ENCODE data around the gene NSUN6.

The NSUN6 gene, protein sequence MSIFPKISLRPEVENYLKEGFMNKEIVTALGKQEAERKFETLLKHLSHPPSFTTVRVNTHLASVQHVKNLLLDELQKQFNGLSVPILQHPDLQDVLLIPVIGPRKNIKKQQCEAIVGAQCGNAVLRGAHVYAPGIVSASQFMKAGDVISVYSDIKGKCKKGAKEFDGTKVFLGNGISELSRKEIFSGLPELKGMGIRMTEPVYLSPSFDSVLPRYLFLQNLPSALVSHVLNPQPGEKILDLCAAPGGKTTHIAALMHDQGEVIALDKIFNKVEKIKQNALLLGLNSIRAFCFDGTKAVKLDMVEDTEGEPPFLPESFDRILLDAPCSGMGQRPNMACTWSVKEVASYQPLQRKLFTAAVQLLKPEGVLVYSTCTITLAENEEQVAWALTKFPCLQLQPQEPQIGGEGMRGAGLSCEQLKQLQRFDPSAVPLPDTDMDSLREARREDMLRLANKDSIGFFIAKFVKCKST

DNA sequence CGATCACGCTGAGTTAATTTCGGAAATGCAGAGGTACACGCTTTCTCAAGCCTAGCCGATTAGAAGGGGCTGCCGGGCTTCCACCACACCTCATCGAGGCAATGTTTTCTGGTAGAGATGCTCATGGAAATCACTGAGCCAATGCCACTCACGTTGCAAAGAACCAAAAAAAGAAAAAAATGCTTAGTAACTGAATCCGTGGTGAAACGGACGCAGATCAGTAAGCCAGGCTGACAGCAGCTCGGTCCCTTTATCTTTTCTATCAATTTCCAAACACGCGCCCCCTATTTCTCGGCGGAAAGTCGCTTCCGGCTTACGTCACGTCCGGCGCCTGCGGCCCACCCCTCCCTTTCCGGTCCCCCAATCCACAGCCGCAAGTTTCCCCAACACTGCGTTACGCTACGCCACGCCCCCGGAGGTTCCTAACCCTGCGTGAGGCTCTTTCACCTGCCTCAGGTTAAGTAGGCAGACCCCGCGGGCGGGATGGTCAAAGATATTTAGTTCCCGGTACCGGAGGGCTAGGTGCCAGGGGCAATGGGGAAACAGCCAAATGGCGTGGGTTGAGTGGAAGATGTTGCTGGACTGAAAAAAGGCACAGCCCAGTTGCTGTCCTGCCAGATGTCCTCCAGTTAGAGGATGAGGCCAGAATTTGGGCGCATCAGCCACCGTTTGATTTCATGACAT is at the start of gene NSUN6:
NSUN6 (minus strand) TSS at position 264 of the 684 bp plus-strand sequence. CDS start 384 bp downstream, outside the sequence.
- DNase-seq (ENCODE audit: low read depth): peak; percentile 87
- H3K4me3 ChIP-seq (ENCODE audit: low read depth, low read length): peak within 1 kb of the TSS; percentile 75
- TF ChIP-seq, protein P1, sequence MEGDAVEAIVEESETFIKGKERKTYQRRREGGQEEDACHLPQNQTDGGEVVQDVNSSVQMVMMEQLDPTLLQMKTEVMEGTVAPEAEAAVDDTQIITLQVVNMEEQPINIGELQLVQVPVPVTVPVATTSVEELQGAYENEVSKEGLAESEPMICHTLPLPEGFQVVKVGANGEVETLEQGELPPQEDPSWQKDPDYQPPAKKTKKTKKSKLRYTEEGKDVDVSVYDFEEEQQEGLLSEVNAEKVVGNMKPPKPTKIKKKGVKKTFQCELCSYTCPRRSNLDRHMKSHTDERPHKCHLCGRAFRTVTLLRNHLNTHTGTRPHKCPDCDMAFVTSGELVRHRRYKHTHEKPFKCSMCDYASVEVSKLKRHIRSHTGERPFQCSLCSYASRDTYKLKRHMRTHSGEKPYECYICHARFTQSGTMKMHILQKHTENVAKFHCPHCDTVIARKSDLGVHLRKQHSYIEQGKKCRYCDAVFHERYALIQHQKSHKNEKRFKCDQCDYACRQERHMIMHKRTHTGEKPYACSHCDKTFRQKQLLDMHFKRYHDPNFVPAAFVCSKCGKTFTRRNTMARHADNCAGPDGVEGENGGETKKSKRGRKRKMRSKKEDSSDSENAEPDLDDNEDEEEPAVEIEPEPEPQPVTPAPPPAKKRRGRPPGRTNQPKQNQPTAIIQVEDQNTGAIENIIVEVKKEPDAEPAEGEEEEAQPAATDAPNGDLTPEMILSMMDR (conservative IDR thresholded peaks at IDR 0.05; ENCODE audit: low read depth, low read length): peak; percentile 28

DNA sequence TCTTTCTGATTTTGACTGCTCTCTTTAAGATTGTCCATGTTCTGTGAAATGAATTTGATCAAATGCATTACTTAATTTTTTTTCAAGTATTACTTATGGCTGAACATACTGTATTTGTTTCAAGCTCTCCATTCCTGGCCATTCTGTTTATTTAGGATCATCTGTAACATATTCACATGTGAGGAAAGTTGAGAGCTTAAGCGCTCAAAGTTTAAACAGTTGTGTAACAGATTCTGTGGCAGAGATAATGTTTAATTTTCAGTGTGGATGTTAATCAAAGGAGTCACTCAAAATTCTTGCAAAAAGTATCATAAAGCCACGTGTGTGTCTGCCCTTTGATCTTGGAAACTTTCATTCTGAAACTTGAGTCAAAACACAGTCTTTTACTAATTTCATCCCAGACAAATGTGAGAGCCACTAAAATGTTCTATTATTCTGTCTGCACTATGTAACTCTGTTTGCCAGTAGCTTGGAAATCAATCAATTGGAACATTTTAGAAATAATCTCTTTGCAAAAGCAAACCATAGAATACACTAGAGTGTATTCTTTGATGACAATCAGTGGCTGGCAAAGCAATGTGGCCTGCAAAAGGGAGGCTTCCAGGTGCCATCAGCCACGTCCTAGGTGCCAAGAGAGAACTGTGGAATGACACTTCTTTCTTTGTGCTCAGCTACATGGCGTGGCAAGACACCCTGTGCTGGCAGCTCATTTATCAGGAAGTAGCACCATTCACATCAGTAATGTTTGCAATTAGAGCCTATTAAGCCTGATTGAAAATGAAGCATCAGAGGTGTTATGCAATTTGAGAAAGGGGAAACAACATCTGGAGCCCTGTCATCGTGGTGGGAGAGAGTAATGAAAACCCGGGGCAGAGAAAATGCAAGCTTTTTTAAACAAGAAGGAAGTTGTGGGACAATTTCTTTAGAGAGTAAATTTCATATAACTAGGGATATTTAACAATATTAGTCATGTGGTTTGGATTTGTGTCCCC is 48.8 kb upstream of the NSUN6 start:
- H3K4me3 ChIP-seq (ENCODE audit: low read depth, low read length): no peak overlapping the region
- DNase-seq (ENCODE audit: low read depth): peak; percentile 21
- TF ChIP-seq, protein P1 (conservative IDR thresholded peaks at IDR 0.05; ENCODE audit: low read depth, low read length): no peak

GRCh38 chr10:18690541-18690940 is 39.2 kb upstream of the NSUN6 start:
- no peak for DNase-seq (ENCODE audit: low read depth)
- no peak overlapping the region for H3K4me3 ChIP-seq (ENCODE audit: low read depth, low read length)
- TF ChIP-seq, protein P1 (conservative IDR thresholded peaks at IDR 0.05; ENCODE audit: low read depth, low read length): no peak

GRCh38 chr10:18689498-18689897 is 38.1 kb upstream of the NSUN6 start:
- DNase-seq (ENCODE audit: low read depth): peak; percentile 76
- TF ChIP-seq, protein P1 (conservative IDR thresholded peaks at IDR 0.05; ENCODE audit: low read depth, low read length): peak; percentile 54
- H3K4me3 ChIP-seq (ENCODE audit: low read depth, low read length): no peak overlapping the region

DNA sequence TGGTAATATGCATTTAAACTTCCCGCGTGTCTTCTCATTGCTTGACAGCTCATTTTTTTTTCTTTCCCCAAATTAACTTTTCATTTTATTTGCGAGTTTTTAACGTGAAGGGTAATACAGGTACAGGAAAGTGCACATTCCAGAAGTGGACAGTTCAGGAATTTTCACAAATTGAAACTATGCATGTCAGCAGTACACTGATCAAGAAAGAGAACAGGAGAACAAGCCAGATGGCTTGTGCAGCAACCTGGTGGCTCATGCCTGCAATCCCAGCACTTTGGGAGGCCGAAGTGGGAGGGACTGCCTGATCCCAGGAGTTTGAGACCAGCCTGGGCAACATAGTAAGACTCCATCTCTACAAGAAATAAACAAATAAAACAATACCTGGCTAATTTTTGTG is 36.3 kb upstream of the NSUN6 start:
- DNase-seq (ENCODE audit: low read depth): no peak
- H3K4me3 ChIP-seq (ENCODE audit: low read depth, low read length): no peak overlapping the region
- TF ChIP-seq, protein P1 (conservative IDR thresholded peaks at IDR 0.05; ENCODE audit: low read depth, low read length): no peak

DNA sequence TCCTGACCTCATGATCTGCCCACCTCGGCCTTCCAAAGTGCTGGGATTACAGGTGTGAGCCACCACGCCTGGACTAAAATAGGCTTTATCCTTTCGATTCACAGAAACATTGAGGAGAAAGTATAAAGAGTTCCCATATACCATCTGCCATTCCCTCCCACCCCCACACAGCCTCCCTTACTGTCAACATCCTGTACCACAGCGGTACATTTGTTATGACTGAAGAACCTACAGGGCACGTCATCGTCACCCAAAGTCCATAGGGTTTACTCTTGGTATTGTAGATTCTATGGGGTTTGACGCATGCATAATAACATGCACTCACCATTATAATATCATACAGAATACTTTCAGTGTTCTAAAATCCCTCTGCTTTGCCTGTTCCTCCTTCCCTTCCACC is 35.8 kb upstream of the NSUN6 start:
- H3K4me3 ChIP-seq (ENCODE audit: low read depth, low read length): no peak overlapping the region
- TF ChIP-seq, protein P1 (conservative IDR thresholded peaks at IDR 0.05; ENCODE audit: low read depth, low read length): no peak
- no peak for DNase-seq (ENCODE audit: low read depth)
